Mucosa of stomach (tissue), 1 donor: ENCODE results near the gene ARAP2.

Source experiments
- H3K27me3 ChIP-seq: one replicate; pipeline ENCODE4 v1.7.0; 2013; ENCODE audit warnings: mild to moderate bottlenecking, low read length; ENCODE audit not compliant: control insufficient read depth, insufficient read depth
- H3K36me3 ChIP-seq: one replicate; pipeline ENCODE4 v1.7.0; 2013; ENCODE audit warnings: low read length; ENCODE audit not compliant: control insufficient read depth, insufficient read depth
- H3K4me1 ChIP-seq: one replicate; pipeline ENCODE4 v1.7.0; 2013; ENCODE audit warnings: mild to moderate bottlenecking, low read length; ENCODE audit not compliant: control insufficient read depth, insufficient read depth
- H3K4me3 ChIP-seq: one replicate; pipeline ENCODE4 v1.7.0; 2013; ENCODE audit warnings: low read length
- H3K9ac ChIP-seq: one replicate; pipeline ENCODE4 v1.7.0; 2013; ENCODE audit warnings: mild to moderate bottlenecking, low read length, moderate library complexity
- H3K9me3 ChIP-seq: one replicate; pipeline ENCODE4 v1.7.0; 2013; ENCODE audit warnings: mild to moderate bottlenecking, low read length, moderate library complexity; ENCODE audit not compliant: control insufficient read depth
- donor health status: Pancreatic carcinoma.

Gene ARAP2

DNA sequence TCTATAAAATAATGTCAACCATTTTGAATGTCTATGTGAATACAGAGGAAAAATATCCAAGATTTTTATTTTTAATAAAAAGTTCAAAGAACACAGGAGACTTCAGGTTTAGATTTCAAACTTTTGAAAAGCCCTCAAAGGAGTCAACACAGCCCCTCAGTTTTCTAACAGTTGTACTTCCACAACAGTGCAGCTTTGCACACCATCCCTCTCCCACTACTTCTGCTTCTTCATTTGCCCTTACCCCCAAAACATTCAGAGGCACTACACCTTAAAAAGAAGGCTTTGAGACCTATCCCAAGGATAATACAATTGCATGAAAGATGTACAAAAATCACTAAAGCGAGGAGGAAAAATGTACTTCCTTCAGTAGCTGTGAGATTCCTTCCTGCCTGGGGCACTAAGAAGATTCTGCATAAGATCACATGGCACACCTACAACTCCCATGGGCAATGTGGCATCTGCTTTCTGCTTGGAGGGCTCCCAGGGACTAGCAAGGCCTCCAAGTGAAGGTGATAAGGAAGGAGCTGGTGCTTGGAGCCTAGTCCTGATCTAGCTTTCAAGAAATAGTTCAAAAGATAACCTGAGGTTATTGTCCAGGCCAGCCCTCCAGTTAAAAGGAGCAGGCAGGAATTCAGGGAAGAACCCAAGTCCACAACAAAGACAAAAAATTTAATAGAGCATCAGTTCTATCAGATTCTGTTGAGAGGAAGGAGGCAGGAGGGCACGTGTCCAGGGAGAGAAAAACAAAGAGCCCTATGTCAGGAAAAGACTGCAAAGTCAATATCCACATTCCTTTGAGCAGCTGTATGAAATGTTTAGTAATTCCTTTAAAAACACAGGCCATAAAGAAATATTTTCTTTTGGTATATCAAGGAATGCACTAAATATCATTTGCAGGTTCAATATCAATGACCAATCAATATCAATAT lies 19.1 kb downstream of the ARAP2 start:
- H3K4me3 ChIP-seq: no peak overlapping the region
- no peaks in the 10 kb centered on the region for H3K36me3 ChIP-seq
- no peaks in the 10 kb centered on the region for H3K9me3 ChIP-seq
- H3K27me3 ChIP-seq: no peaks in the 10 kb centered on the region
- H3K9ac ChIP-seq: no peak overlapping the region
- H3K4me1 ChIP-seq: no peaks in the 10 kb centered on the region

GRCh38 chr4:36222702-36223101 lies 21.6 kb downstream of the ARAP2 start:
- Histone ChIP-seq H3K27me3 (no peaks in the 10 kb centered on the region), H3K9ac (no peak overlapping the region), H3K9me3 (no peaks in the 10 kb centered on the region), H3K4me1 (no peaks in the 10 kb centered on the region), H3K4me3 (no peak overlapping the region), H3K36me3 (no peaks in the 10 kb centered on the region)

- H3K4me1 ChIP-seq: no peaks in the 10 kb centered on the region
- H3K9ac ChIP-seq: no peak overlapping the region
- no peak overlapping the region for H3K4me3 ChIP-seq
- H3K9me3 ChIP-seq: no peaks in the 10 kb centered on the region
- H3K36me3 ChIP-seq: no peaks in the 10 kb centered on the region
- no peaks in the 10 kb centered on the region for H3K27me3 ChIP-seq
Observed at GRCh38 chr4:36220776-36221175, 23.5 kb downstream of the ARAP2 start.

DNA sequence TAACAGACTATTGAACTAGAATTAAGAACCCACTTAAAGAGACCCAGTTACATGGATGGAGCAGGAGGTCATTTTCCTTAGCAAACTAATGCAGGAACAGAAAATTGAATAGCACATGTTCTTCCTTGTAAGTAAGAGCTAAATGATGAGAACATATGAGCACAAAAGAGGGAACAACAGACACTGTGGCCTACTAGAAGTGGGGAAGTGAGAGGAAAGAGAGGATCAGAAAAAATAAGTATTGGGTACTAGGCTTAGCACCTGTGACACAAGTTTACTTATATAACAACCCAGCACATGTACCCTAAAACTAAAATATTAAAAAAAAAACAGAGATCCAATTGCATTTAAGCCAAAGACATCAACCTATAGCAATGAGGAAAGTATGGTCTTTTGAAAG lies 26.2 kb downstream of the ARAP2 start:
- Histone ChIP-seq H3K36me3 (no peaks in the 10 kb centered on the region), H3K27me3 (no peaks in the 10 kb centered on the region), H3K9me3 (no peaks in the 10 kb centered on the region), H3K4me1 (no peaks in the 10 kb centered on the region), H3K4me3 (no peak overlapping the region), H3K9ac (no peak overlapping the region)

- Histone ChIP-seq H3K9me3 (no peaks in the 10 kb centered on the region), H3K27me3 (no peaks in the 10 kb centered on the region), H3K36me3 (no peaks in the 10 kb centered on the region), H3K4me1 (no peaks in the 10 kb centered on the region), H3K9ac (no peak overlapping the region), H3K4me3 (no peak overlapping the region)
Observed at GRCh38 chr4:36215627-36216026, 28.7 kb downstream of the ARAP2 start.

GRCh38 chr4:36214735-36215485 lies 29.4 kb downstream of the ARAP2 start:
- H3K9me3 ChIP-seq: no peaks in the 10 kb centered on the region
- H3K4me3 ChIP-seq: no peak overlapping the region
- H3K9ac ChIP-seq: no peak overlapping the region
- H3K36me3 ChIP-seq: no peaks in the 10 kb centered on the region
- H3K27me3 ChIP-seq: no peaks in the 10 kb centered on the region
- no peaks in the 10 kb centered on the region for H3K4me1 ChIP-seq

DNA sequence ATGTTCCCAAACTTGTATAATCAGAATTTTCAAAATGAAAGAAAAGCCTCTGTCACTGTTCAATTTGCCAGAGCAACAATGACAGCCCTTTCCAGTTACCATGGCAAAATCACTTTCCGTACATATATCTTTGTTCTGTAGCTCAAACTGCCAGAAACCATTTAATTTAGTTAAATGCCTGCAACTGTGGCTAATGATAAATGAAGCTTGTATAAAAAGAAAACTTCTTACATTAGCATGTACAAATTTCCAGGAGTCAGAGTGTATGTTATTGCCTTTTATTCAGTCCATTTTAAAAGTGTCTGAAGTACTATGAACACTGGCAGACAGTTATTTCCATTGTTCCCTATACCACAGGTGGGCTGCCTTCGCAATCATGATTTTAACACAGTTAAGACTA lies 30.3 kb downstream of the ARAP2 start:
- no peaks in the 10 kb centered on the region for H3K27me3 ChIP-seq
- no peaks in the 10 kb centered on the region for H3K9me3 ChIP-seq
- no peak overlapping the region for H3K4me3 ChIP-seq
- no peaks in the 10 kb centered on the region for H3K4me1 ChIP-seq
- H3K9ac ChIP-seq: no peak overlapping the region
- no peaks in the 10 kb centered on the region for H3K36me3 ChIP-seq

- Histone ChIP-seq H3K9ac (no peak overlapping the region), H3K4me1 (no peaks in the 10 kb centered on the region), H3K4me3 (no peak overlapping the region), H3K27me3 (no peaks in the 10 kb centered on the region), H3K9me3 (no peaks in the 10 kb centered on the region), H3K36me3 (no peaks in the 10 kb centered on the region)
Observed at GRCh38 chr4:36211084-36211483, 33.2 kb downstream of the ARAP2 start.

DNA sequence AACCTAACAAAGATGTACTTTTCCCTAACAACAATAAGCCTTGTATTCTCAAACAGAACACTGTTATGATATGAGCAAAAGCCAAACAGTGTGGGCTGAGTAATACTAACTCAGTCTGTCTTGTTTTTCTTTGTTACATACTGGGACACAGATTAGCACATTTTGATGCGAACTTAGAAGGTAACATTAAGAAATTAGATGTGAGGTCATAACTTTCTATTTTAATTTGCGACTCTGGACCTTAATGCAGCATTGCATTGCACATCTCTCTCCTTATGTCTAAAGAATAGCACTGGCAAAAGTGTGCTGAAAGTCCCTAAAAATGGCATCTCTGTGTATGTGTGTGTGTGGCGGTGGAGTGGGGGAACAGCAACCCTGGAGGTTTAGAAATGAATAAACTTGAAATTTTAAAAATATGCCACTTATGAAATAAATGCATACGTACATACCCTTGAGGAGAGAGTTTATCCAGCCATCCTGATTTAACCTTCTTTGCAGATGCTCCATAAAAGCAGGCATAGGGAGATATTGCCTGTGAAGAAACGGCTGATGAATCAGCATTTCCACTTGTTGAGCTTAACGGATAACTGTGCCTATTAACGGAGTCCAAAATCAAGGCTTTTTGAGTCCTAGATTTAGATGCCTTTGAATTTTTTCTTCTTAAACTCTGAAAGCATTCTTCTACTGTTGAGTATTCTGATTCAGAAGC lies 34.2 kb downstream of the ARAP2 start:
- Histone ChIP-seq H3K36me3 (no peaks in the 10 kb centered on the region), H3K4me1 (peaks cover 4% of the 10 kb centered on the region), H3K4me3 (no peak overlapping the region), H3K9ac (no peak overlapping the region), H3K27me3 (no peaks in the 10 kb centered on the region), H3K9me3 (no peaks in the 10 kb centered on the region)

DNA sequence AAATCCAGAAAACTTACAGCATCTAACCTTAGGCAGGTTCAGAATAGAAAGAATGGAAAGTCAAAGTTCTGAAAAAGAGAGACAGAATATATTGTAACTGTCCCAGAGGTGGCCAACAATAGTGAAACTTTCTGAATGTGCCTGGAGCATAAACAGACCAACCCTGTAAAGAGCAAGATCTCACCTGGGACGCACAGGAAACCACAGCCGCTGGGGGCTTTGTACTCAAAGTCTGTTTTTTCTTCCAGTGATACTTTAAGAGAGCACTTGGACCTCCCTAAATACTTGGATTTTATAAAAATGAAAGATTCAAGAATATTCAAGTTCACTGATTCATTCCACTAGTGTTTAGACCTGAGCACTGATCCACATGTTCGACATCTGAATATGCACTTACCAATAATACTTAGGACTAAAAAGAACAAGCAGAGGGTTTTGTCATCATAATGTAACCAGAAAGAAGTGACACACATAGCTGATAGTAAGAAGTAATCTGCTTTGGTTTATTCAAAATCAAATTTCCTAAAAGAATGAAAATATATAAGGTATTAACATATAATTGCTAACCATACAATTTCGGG lies 35.3 kb downstream of the ARAP2 start:
- Histone ChIP-seq H3K27me3 (no peaks in the 10 kb centered on the region), H3K36me3 (no peaks in the 10 kb centered on the region), H3K4me1 (peaks cover 4% of the 10 kb centered on the region), H3K9ac (no peak overlapping the region), H3K4me3 (no peak overlapping the region), H3K9me3 (no peaks in the 10 kb centered on the region)

DNA sequence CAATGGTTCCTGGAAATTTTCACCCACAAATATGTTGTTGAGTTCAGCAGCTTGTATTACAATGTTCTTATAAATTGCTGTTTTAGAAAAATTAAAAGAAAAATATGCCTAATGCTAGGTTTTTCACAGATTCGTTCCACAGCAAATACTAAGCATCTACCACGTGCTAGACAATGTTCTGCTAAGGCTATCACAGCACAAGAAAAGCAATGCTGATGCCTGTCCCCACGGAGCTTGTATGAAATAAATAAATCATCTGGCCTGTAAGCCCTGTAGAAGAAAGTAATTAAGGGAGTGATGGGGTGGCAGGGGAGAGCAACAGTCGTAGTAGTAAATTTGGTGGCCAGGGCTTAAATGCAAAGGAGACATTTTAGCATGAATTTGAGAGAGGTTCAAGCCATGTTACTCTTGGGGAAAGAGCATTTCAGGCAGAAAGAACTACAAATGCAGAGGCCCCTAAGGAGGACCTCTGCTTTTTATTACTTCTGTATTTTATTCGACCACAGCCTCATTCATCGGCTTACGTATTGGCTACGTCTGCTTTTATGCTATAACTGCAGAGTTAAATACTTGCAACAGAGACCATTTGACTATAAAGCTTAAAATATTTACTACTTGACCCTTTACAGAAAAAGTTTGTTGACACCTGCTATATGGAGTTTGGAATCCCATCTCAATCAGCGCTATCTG lies 36.3 kb downstream of the ARAP2 start:
- H3K36me3 ChIP-seq: no peaks in the 10 kb centered on the region
- H3K9me3 ChIP-seq: no peaks in the 10 kb centered on the region
- peaks cover 4% of the 10 kb centered on the region for H3K4me1 ChIP-seq
- H3K4me3 ChIP-seq: no peak overlapping the region
- no peak overlapping the region for H3K9ac ChIP-seq
- no peaks in the 10 kb centered on the region for H3K27me3 ChIP-seq
